Esophagus squamous epithelium (tissue), 4 donors: ENCODE measurements around the gene HS6ST1.

Experiments used
- POLR2A ChIP-seq, 4 donors: fragments of 450-650 bp; IDR thresholded peaks; one replicate each; pipeline ENCODE4 v1.6.1; 2017; ENCODE audit warnings: antibody characterized with exemption in 4 of 4, mild to moderate bottlenecking in 4 of 4, moderate library complexity in 3 of 4
- TF ChIP-seq, protein P1 (sequence below), 6 experiments: fragments of 450-650 bp in 4 of 6; fragments of 200-600 bp in 2 of 6; sonication (generic) in 2 of 6; IDR thresholded peaks; one replicate each; pipeline ENCODE4 v1.5.1; 2016 to 2019; ENCODE audit warnings: antibody characterized with exemption in 6 of 6, mild to moderate bottlenecking in 4 of 6, moderate library complexity in 4 of 6

DNA sequence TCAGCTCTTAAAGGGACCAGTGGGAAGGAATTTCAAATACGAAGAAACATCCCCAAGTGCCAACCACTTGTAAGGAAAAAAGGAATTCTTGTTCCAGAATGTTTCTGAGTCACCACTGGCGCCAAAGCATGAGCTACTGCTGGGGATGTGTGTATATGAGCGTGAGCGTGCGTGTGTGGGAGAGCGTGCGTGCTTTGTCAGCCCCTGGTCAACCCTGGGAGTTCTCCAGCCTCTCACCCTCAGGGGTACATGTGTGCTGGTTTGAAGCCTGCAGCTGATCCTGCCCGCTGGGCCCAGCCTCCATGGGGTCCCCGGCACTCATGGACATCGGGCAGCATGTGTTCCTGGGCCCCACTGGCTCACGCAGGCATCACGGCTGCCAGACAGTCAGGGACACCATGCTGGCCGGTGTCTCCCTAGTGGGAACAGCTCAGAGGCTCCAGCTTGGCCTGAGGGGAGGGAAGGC lies 17.1 kb downstream of the HS6ST1 start:
- TF ChIP-seq, protein P1, sequence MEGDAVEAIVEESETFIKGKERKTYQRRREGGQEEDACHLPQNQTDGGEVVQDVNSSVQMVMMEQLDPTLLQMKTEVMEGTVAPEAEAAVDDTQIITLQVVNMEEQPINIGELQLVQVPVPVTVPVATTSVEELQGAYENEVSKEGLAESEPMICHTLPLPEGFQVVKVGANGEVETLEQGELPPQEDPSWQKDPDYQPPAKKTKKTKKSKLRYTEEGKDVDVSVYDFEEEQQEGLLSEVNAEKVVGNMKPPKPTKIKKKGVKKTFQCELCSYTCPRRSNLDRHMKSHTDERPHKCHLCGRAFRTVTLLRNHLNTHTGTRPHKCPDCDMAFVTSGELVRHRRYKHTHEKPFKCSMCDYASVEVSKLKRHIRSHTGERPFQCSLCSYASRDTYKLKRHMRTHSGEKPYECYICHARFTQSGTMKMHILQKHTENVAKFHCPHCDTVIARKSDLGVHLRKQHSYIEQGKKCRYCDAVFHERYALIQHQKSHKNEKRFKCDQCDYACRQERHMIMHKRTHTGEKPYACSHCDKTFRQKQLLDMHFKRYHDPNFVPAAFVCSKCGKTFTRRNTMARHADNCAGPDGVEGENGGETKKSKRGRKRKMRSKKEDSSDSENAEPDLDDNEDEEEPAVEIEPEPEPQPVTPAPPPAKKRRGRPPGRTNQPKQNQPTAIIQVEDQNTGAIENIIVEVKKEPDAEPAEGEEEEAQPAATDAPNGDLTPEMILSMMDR (IDR thresholded peaks at IDR 0.05), result no peak
- TF ChIP-seq POLR2A (IDR thresholded peaks at IDR 0.05), result no peak
